ENCODE results near the gene BEGAIN. TPM values are rescaled to one million over a fixed set of nuclear protein-coding genes. Genes with fewer than 3 reads are reported as not detected.

The BEGAIN gene
- total RNA-seq, 1 donor from 2014 or later = 1.9 TPM

DNA sequence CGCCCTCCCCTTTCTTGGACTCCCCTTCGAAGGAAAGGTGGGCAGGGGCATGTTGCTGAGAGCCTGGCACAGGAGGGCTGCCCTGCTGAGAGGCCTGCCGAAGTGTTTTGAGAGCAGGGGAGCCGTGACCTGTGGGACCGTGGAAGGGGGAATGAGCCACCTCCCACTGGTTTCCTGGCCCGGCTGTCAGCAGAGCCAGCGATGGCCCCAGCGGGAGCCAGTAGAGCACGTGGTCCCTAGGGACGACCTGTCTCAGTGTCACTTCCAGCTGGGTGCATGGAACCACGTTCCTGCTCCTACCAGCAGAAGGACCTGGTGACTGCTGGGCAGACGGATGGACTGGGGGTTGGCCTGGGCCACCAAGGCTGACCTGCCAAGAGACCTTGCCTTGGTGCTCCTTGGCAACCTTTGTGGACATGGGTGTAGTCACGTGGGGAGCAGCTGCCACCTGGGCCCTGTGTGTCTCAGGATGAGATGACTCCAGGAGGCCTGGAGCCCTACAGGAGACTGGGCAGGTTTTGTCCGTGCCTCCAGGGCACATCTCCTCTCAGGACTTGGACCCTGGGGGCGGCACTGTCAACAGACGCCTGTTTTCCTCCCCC is 34.6 kb downstream of the BEGAIN start:
- peaks cover 49% of the 10 kb centered on the region for H3K27me3 ChIP-seq (ENCODE audit: low read depth)
- peaks cover 14% of the 10 kb centered on the region for H3K4me1 ChIP-seq
- no peak for DNase-seq
- intact Hi-C loops (cut with micrococcal nuclease) = no loop called here
- TF ChIP-seq, protein P1, sequence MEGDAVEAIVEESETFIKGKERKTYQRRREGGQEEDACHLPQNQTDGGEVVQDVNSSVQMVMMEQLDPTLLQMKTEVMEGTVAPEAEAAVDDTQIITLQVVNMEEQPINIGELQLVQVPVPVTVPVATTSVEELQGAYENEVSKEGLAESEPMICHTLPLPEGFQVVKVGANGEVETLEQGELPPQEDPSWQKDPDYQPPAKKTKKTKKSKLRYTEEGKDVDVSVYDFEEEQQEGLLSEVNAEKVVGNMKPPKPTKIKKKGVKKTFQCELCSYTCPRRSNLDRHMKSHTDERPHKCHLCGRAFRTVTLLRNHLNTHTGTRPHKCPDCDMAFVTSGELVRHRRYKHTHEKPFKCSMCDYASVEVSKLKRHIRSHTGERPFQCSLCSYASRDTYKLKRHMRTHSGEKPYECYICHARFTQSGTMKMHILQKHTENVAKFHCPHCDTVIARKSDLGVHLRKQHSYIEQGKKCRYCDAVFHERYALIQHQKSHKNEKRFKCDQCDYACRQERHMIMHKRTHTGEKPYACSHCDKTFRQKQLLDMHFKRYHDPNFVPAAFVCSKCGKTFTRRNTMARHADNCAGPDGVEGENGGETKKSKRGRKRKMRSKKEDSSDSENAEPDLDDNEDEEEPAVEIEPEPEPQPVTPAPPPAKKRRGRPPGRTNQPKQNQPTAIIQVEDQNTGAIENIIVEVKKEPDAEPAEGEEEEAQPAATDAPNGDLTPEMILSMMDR (IDR thresholded peaks at IDR 0.05; ENCODE audit: borderline replicate concordance) = no peak
- H3K27ac ChIP-seq (replicated peaks) = no peak overlapping the region
- H3K36me3 ChIP-seq = no peaks in the 10 kb centered on the region
- H3K4me3 ChIP-seq = no peak overlapping the region
- no peaks in the 10 kb centered on the region for H3K9me3 ChIP-seq (replicated peaks)

DNA sequence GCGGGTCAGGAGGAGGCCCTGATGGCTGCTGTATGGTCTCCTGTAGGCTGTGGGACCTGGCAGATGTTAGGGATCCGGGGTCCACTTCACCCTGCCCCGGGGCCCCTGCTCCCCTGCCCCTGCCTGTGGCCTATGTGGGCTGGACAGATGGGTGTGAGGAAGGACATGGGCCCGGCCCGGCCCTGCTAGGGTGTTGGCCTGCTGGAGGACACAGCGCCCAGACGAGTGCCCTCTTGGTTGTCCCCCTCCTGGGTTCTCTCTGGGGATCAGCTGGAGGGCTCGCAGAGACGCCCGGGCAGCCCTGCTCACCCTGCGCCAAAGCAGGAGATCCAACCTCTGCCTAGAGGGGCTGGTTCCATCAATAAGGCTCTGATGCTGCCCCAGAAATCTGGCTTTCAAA is 36.2 kb downstream of the BEGAIN start:
- no peak overlapping the region for H3K27ac ChIP-seq (replicated peaks)
- intact Hi-C loops (cut with micrococcal nuclease) = no loop called here
- H3K4me3 ChIP-seq = no peak overlapping the region
- no peak for DNase-seq
- TF ChIP-seq, protein P1 (IDR thresholded peaks at IDR 0.05; ENCODE audit: borderline replicate concordance) = no peak
- H3K27me3 ChIP-seq (ENCODE audit: low read depth) = peaks cover 35% of the 10 kb centered on the region
- H3K9me3 ChIP-seq (replicated peaks) = no peaks in the 10 kb centered on the region
- no peaks in the 10 kb centered on the region for H3K36me3 ChIP-seq
- H3K4me1 ChIP-seq = peaks cover 27% of the 10 kb centered on the region

DNA sequence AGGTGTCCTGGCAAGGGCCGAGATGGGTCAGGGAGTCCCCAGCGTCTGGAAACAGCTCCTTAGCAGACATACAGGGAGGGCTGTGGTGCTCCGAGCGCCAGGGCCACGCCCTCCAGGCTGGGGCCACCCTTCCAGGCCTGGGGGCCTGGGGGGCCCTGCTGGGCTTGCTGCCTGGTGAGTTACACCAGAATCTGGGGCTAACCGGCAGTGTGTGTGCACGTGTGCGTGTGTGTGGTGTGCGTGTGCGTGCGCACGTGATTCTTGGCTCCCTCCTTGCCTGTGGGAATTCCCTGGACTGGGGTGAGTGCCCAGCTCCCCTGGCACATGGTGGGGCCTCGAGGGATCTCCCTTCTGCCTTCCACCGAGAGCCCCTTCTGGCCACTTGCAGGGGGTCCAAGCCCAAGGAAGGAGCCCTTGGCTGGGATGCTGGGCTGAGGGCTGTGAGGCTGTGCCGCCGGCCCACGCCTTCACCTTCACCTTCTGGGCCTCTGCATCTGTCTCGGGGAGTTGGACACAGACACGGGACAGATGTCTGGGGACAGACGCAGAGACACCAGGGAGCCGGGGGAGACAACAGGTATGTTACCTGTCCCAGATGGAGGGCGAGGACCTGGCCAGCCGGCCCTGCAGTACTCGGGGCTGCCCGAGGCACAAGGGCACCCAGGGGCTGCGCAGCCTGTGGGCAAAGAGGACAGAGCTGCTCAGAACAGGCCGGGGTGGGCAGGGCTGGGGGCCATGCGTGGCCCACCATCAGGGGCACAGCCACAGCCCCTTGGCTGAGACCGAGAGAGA is 37.2 kb downstream of the BEGAIN start:
- DNase-seq = no peak
- Histone ChIP-seq H3K4me1 (peaks cover 32% of the 10 kb centered on the region), H3K27ac (replicated peaks) (no peak overlapping the region), H3K36me3 (no peaks in the 10 kb centered on the region), H3K27me3 (ENCODE audit: low read depth) (peaks cover 29% of the 10 kb centered on the region), H3K4me3 (no peak overlapping the region), H3K9me3 (replicated peaks) (no peaks in the 10 kb centered on the region)
- TF ChIP-seq, protein P1 (IDR thresholded peaks at IDR 0.05; ENCODE audit: borderline replicate concordance) = no peak
- intact Hi-C loops (cut with micrococcal nuclease) = no loop called here

DNA sequence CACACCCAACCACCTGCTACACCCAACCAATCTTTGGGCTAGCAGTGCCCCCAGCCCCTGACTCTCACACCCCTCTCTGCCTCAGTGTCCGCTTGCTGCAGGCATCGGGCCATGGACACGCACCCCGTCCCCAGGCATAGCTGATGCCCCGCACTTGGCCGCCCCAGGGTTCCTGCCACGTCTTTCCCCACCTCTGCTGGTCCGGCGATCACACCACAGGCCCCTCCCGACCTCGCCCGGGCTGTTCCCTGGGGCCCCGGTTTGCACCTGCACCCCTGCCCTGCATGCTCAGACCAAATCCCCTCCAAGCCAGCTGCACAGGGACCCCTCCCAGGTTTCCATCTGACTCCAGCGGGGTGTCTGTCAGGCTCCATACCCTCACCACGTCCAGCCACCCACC is 38.3 kb downstream of the BEGAIN start:
- H3K36me3 ChIP-seq = no peaks in the 10 kb centered on the region
- intact Hi-C loops (cut with micrococcal nuclease) = no loop called here
- no peak overlapping the region for H3K27ac ChIP-seq (replicated peaks)
- TF ChIP-seq, protein P1 (IDR thresholded peaks at IDR 0.05; ENCODE audit: borderline replicate concordance) = no peak
- no peaks in the 10 kb centered on the region for H3K9me3 ChIP-seq (replicated peaks)
- no peak overlapping the region for H3K4me3 ChIP-seq
- H3K27me3 ChIP-seq (ENCODE audit: low read depth) = peaks cover 31% of the 10 kb centered on the region
- no peak for DNase-seq
- H3K4me1 ChIP-seq = peaks cover 28% of the 10 kb centered on the region

DNA sequence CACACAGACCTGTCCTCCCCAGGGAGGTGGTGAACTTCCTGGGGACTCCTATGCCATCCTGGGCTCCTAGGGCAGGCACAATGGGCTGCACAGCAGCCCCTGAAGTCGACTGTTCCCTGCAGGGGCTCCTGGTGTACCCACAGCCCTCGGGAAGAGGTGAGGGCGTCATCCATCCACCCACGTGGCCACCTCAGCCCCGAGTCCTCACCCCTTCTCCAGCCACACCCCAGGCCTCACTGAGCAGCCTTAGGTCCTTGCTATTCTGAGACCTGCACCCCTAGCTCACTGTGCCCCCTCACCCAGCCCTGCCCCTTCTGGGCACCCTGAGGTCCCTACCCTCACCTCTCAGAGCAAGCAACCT is 38.9 kb downstream of the BEGAIN start:
- intact Hi-C loops (cut with micrococcal nuclease) = no loop called here
- no peak for DNase-seq
- Histone ChIP-seq H3K9me3 (replicated peaks) (no peaks in the 10 kb centered on the region), H3K4me1 (peaks cover 26% of the 10 kb centered on the region), H3K27me3 (ENCODE audit: low read depth) (peaks cover 25% of the 10 kb centered on the region), H3K27ac (replicated peaks) (no peak overlapping the region), H3K36me3 (no peaks in the 10 kb centered on the region), H3K4me3 (no peak overlapping the region)
- TF ChIP-seq, protein P1 (IDR thresholded peaks at IDR 0.05; ENCODE audit: borderline replicate concordance) = no peak

Measured in left ventricle myocardium inferior (tissue), 1 donor.